GM12873 (cell line): ENCODE measurements around the gene CA14.

Experiments
- CTCF ChIP-seq: IDR thresholded peaks from 2 replicates; pipeline ENCODE4 v1.5.1; 2012; ENCODE audit warnings: low read depth, mild to moderate bottlenecking, moderate library complexity, low read length, control low read depth; ENCODE audit not compliant: insufficient read depth; ENCODE audit errors: missing control alignments

Gene CA14

GRCh38 chr1:150268705-150269403 is 11.3 kb downstream of the CA14 start, which contains the start of gene APH1A:
Gene APH1A (minus strand): TSS chr1:150269016. CDS start chr1:150268810, 206 bp downstream.
- no peak for TF ChIP-seq CTCF

GRCh38 chr1:150269451-150269850 is 11.9 kb downstream of the CA14 start:
- TF ChIP-seq CTCF, result no peak

- TF ChIP-seq CTCF, result no peak
Observed at GRCh38 chr1:150271291-150271959, 13.9 kb downstream of the CA14 start.

- no peak for TF ChIP-seq CTCF
Observed at GRCh38 chr1:150273311-150273710, 15.7 kb downstream of the CA14 start.

GRCh38 chr1:150280138-150280707 is 22.6 kb downstream of the CA14 start:
- no peak for TF ChIP-seq CTCF

- peak; percentile 63 for TF ChIP-seq CTCF
Observed at GRCh38 chr1:150281221-150281757, 23.7 kb downstream of the CA14 start.

GRCh38 chr1:150281758-150282557 is 24.4 kb downstream of the CA14 start, which contains the start of gene CIART:
Gene CIART (plus strand): TSS chr1:150282554. CDS start chr1:150283268, 714 bp downstream.
- TF ChIP-seq CTCF, result no peak
